ENCODE measurements around the gene LHX2.

GRCh38 chr9:124040186-124040931, 28.8 kb downstream of the LHX2 start:
- TF ChIP-seq, protein P1, sequence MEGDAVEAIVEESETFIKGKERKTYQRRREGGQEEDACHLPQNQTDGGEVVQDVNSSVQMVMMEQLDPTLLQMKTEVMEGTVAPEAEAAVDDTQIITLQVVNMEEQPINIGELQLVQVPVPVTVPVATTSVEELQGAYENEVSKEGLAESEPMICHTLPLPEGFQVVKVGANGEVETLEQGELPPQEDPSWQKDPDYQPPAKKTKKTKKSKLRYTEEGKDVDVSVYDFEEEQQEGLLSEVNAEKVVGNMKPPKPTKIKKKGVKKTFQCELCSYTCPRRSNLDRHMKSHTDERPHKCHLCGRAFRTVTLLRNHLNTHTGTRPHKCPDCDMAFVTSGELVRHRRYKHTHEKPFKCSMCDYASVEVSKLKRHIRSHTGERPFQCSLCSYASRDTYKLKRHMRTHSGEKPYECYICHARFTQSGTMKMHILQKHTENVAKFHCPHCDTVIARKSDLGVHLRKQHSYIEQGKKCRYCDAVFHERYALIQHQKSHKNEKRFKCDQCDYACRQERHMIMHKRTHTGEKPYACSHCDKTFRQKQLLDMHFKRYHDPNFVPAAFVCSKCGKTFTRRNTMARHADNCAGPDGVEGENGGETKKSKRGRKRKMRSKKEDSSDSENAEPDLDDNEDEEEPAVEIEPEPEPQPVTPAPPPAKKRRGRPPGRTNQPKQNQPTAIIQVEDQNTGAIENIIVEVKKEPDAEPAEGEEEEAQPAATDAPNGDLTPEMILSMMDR (IDR thresholded peaks at IDR 0.05), result no peak
- TF ChIP-seq POLR2A (IDR thresholded peaks at IDR 0.05) (no peak), POLR2AphosphoS5 (IDR thresholded peaks at IDR 0.05) (no peak)
